ENCODE results near the gene GLDC. TPM values are rescaled to one million over a fixed set of nuclear protein-coding genes. Genes with fewer than 3 reads are reported as not detected.

The GLDC gene
- total RNA-seq, 1 donor from 2014 or later, result 0.78 TPM

GRCh38 chr9:6664204-6664680 is 18.7 kb upstream of the GLDC start:
- no peaks in the 10 kb centered on the region for H3K36me3 Mint-ChIP-seq (ENCODE audit: unreplicated experiment)
- DNase-seq (ENCODE audit: extremely low spot score, unreplicated experiment), result no peak
- TF ChIP-seq CTCF (IDR thresholded peaks at IDR 0.05), result no peak
- no peaks in the 10 kb centered on the region for H3K4me1 Mint-ChIP-seq (ENCODE audit: unreplicated experiment)
- H3K4me3 Mint-ChIP-seq (ENCODE audit: unreplicated experiment), result no peak overlapping the region
- H3K27me3 Mint-ChIP-seq (ENCODE audit: unreplicated experiment), result no peaks in the 10 kb centered on the region
- no peak overlapping the region for H3K27ac Mint-ChIP-seq (ENCODE audit: unreplicated experiment)
- H3K9me3 Mint-ChIP-seq (ENCODE audit: unreplicated experiment), result no peaks in the 10 kb centered on the region

GRCh38 chr9:6660512-6660911 is 15.0 kb upstream of the GLDC start:
- Mint-ChIP-seq H3K4me3 (ENCODE audit: unreplicated experiment) (no peak overlapping the region), H3K4me1 (ENCODE audit: unreplicated experiment) (no peaks in the 10 kb centered on the region), H3K27me3 (ENCODE audit: unreplicated experiment) (no peaks in the 10 kb centered on the region), H3K36me3 (ENCODE audit: unreplicated experiment) (no peaks in the 10 kb centered on the region), H3K9me3 (ENCODE audit: unreplicated experiment) (no peaks in the 10 kb centered on the region), H3K27ac (ENCODE audit: unreplicated experiment) (no peak overlapping the region)
- TF ChIP-seq CTCF (IDR thresholded peaks at IDR 0.05), result no peak
- DNase-seq (ENCODE audit: extremely low spot score, unreplicated experiment), result no peak

- H3K27ac Mint-ChIP-seq (ENCODE audit: unreplicated experiment), result no peak overlapping the region
- H3K4me1 Mint-ChIP-seq (ENCODE audit: unreplicated experiment), result no peaks in the 10 kb centered on the region
- peaks cover 3% of the 10 kb centered on the region for H3K27me3 Mint-ChIP-seq (ENCODE audit: unreplicated experiment)
- TF ChIP-seq CTCF (IDR thresholded peaks at IDR 0.05), result no peak
- H3K36me3 Mint-ChIP-seq (ENCODE audit: unreplicated experiment), result no peaks in the 10 kb centered on the region
- H3K4me3 Mint-ChIP-seq (ENCODE audit: unreplicated experiment), result no peak overlapping the region
- H3K9me3 Mint-ChIP-seq (ENCODE audit: unreplicated experiment), result no peaks in the 10 kb centered on the region
- DNase-seq (ENCODE audit: extremely low spot score, unreplicated experiment), result no peak
Observed at GRCh38 chr9:6658628-6659353, 13.3 kb upstream of the GLDC start.

GRCh38 chr9:6656614-6657300 is 11.2 kb upstream of the GLDC start:
- Mint-ChIP-seq H3K36me3 (ENCODE audit: unreplicated experiment) (no peaks in the 10 kb centered on the region), H3K27me3 (ENCODE audit: unreplicated experiment) (peaks cover 14% of the 10 kb centered on the region), H3K27ac (ENCODE audit: unreplicated experiment) (no peak overlapping the region), H3K9me3 (ENCODE audit: unreplicated experiment) (no peaks in the 10 kb centered on the region), H3K4me1 (ENCODE audit: unreplicated experiment) (no peaks in the 10 kb centered on the region), H3K4me3 (ENCODE audit: unreplicated experiment) (no peak overlapping the region)
- TF ChIP-seq CTCF (IDR thresholded peaks at IDR 0.05), result no peak
- DNase-seq (ENCODE audit: extremely low spot score, unreplicated experiment), result no peak

GRCh38 chr9:6655036-6655435 is 9.5 kb upstream of the GLDC start:
- Mint-ChIP-seq H3K27me3 (ENCODE audit: unreplicated experiment) (peaks cover 14% of the 10 kb centered on the region), H3K4me1 (ENCODE audit: unreplicated experiment) (no peaks in the 10 kb centered on the region), H3K9me3 (ENCODE audit: unreplicated experiment) (no peaks in the 10 kb centered on the region), H3K4me3 (ENCODE audit: unreplicated experiment) (no peak overlapping the region), H3K27ac (ENCODE audit: unreplicated experiment) (no peak overlapping the region), H3K36me3 (ENCODE audit: unreplicated experiment) (no peaks in the 10 kb centered on the region)
- TF ChIP-seq CTCF (IDR thresholded peaks at IDR 0.05), result no peak
- no peak for DNase-seq (ENCODE audit: extremely low spot score, unreplicated experiment)
